HepG2 (cell line): ENCODE measurements around the gene OPRL1. TPM values are rescaled to one million over a fixed set of nuclear protein-coding genes. Genes with fewer than 3 reads are reported as not detected.

Experiments
- ATAD3A ChIP-seq: sonication (generic); formaldehyde crosslinking; IDR thresholded peaks from 2 replicates; pipeline ENCODE4 v1.4.0; 2020; ENCODE audit warnings: missing genetic modification reagents
- BHLHE40 ChIP-seq: IDR thresholded peaks from 2 replicates; pipeline ENCODE4 v1.6.1; 2011; ENCODE audit warnings: low read length, improper control_type of control experiment
- CBX1 ChIP-seq: IDR thresholded peaks from one replicate; pipeline ENCODE4 v1.6.1; 2016; ENCODE audit warnings: antibody characterized with exemption, low read depth
- HES4 ChIP-seq: sonication (generic); formaldehyde crosslinking; IDR thresholded peaks from 2 replicates; pipeline ENCODE4 v1.9.0; 2021; ENCODE audit warnings: mild to moderate bottlenecking, missing genetic modification reagents, borderline replicate concordance
- JARID2 ChIP-seq: sonication (generic); formaldehyde crosslinking; IDR thresholded peaks from 2 replicates; pipeline ENCODE4 v1.8.1; 2023; ENCODE audit warnings: missing genetic modification reagents, inconsistent platforms; ENCODE audit not compliant: insufficient replicate concordance
- NFE2L1 ChIP-seq: sonication (generic); formaldehyde crosslinking; IDR thresholded peaks from 2 replicates; pipeline ENCODE4 v1.4.0; 2020; ENCODE audit warnings: missing genetic modification reagents, mild to moderate bottlenecking, borderline replicate concordance
- PHF21A ChIP-seq: sonication (generic); formaldehyde crosslinking; IDR thresholded peaks from 2 replicates; pipeline ENCODE4 v1.5.0; 2020; ENCODE audit warnings: mild to moderate bottlenecking, missing genetic modification reagents
- PHF5A ChIP-seq: IDR thresholded peaks from one replicate; pipeline ENCODE4 v1.6.1; 2018; ENCODE audit warnings: low read depth, missing genetic modification reagents; ENCODE audit not compliant: unreplicated experiment
- POGZ ChIP-seq: sonication (generic); formaldehyde crosslinking; IDR thresholded peaks from 2 replicates; pipeline ENCODE4 v1.4.0; 2020; ENCODE audit warnings: mild to moderate bottlenecking, missing genetic modification reagents
- RXRB ChIP-seq: IDR thresholded peaks from 2 replicates; pipeline ENCODE4 v1.6.1; 2016; ENCODE audit warnings: borderline replicate concordance, missing genetic modification reagents, missing compliant biosample characterization
- SATB2 ChIP-seq: sonication (generic); formaldehyde crosslinking; IDR thresholded peaks from 2 replicates; pipeline ENCODE4 v1.5.0; 2020; ENCODE audit warnings: missing genetic modification reagents
- SIN3A ChIP-seq: IDR thresholded peaks from 2 replicates; pipeline ENCODE4 v1.6.1; 2011; ENCODE audit warnings: low read depth, mild to moderate bottlenecking, control low read depth, low read length, borderline replicate concordance
- TGIF2 ChIP-seq: IDR thresholded peaks from 2 replicates; pipeline ENCODE4 v1.6.1; 2016; ENCODE audit warnings: control low read depth, missing compliant biosample characterization
- ZC3H13 ChIP-seq: sonication (generic); formaldehyde crosslinking; IDR thresholded peaks from 2 replicates; pipeline ENCODE4 v1.8.1; 2023; ENCODE audit warnings: mild to moderate bottlenecking, missing genetic modification reagents, moderate library complexity
- ZKSCAN1 ChIP-seq: fragments of 150-350 bp; IDR thresholded peaks from 2 replicates; pipeline ENCODE4 v1.6.1; 2014; ENCODE audit warnings: low read length
- ZNF225 ChIP-seq: sonication (generic); formaldehyde crosslinking; IDR thresholded peaks from 2 replicates; pipeline ENCODE4 v1.4.0; 2020; ENCODE audit warnings: mild to moderate bottlenecking, missing genetic modification reagents
- ZNF552 ChIP-seq: sonication (generic); formaldehyde crosslinking; IDR thresholded peaks from 2 replicates; pipeline ENCODE4 v1.9.0; 2022; ENCODE audit warnings: missing genetic modification reagents, mild to moderate bottlenecking, borderline replicate concordance
- ZNF562 ChIP-seq: sonication (generic); formaldehyde crosslinking; IDR thresholded peaks from 2 replicates; pipeline ENCODE4 v1.8.0; 2022; ENCODE audit warnings: missing genetic modification reagents, borderline replicate concordance
- ZNF768 ChIP-seq: sonication (generic); formaldehyde crosslinking; IDR thresholded peaks from 2 replicates; pipeline ENCODE4 v1.4.0; 2020; ENCODE audit warnings: missing genetic modification reagents
- polyA plus RNA-seq, 8 experiments: library from polyadenylated mRNA; depleted of rRNA in 3 of 8; stranded (reverse) in 7 of 8; unstranded in 1 of 8; fragments of >200 nt; fragmentation: Illumina TruSeq in 4 of 8; extraction: Trizol in 4 of 8; gene quantifications; 2 replicates each; pipeline versions ENCODE4 v1.2.1 to v1.2.3, GENCODE V29; 2011 to 2016; ENCODE audit warnings: low read depth in 4 of 8, missing spikeins in 1 of 8, mixed read lengths in 1 of 8; ENCODE audit not compliant: insufficient read depth in 1 of 8
- total RNA-seq, 5 experiments: library from RNA; depleted of rRNA; stranded (reverse); fragments of >200 nt; fragmentation: Illumina TruSeq; extraction: Trizol; gene quantifications; 2 replicates each; pipeline ENCODE4 v1.2.3, GENCODE V29; 2016; ENCODE audit warnings: low read depth in 1 of 5
- TF ChIP-seq, protein P1 (sequence below): sonication (generic); formaldehyde crosslinking; conservative IDR thresholded peaks from 2 replicates; pipeline ENCODE4 v1.4.0; 2020; ENCODE audit warnings: mild to moderate bottlenecking, missing genetic modification reagents, moderate library complexity
- TF ChIP-seq, protein P2 (sequence below): sonication (generic); IDR thresholded peaks from 2 replicates; pipeline ENCODE4 v1.6.1; 2016; ENCODE audit warnings: low read depth, borderline replicate concordance
- TF ChIP-seq, protein P3 (sequence below): IDR thresholded peaks from 2 replicates; pipeline ENCODE4 v1.6.1; 2016; ENCODE audit warnings: missing biosample characterization, missing genetic modification reagents, low read depth
- TF ChIP-seq, protein P4 (sequence below): sonication (generic); formaldehyde crosslinking; IDR thresholded peaks from 2 replicates; pipeline ENCODE4 v1.4.0; 2020; ENCODE audit warnings: missing genetic modification reagents

Gene OPRL1
- total and polyA plus RNA-seq, 2 of the 13 experiments (the other 11 are each of a cell fraction or from before 2014, with no cell fraction given) = 0.35 to 0.71 TPM

DNA sequence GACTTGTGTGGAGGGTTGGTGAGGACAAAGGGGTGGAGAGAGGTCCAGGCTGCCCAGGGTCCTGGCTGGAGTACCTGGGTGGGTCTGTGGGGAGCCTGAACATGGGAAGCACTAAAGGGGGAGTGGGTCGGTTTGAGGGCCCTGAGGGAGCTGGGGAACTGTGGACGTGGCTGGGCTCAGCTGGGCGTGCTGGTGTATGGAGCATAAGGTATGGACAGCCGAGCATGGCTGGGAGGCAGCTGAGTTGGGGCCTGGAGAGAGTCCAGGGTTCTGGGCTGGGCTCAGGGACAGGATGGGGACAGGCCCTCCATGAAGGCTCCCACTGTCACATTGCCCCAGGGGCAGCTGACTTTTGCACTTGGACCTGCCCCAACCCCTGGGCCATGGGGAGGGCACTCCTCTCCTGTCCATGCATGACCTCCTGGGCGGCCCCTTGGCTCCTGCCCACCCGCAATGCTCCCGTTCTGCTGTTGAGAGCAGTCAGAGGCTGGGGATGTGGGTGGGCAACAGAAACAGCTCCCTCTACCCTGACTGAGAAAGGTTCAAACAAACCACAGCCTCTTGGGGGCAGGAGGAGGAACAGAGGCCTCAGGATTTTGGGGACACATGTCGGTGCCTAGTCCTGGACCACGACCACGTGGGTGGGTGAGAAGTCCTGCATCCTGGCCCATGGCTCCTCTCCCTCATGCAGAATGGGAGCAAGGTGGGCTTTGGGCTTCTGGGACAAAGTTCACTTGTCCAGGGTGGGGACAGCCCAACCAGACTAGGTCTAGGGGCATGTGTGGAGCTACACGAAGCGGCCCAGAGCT is 39.4 kb upstream of the OPRL1 start (continued):
- 0 out of 2 replicates have a peak, but pooled peaks have one; percentile 4 for TF ChIP-seq BHLHE40
- TF ChIP-seq HES4 (CRISPR knock-in tag) = no peak; the same call in 1 of the 2 replicates
- 0 out of 2 replicates have a peak, but pooled peaks have one; percentile 23 for TF ChIP-seq PHF21A (CRISPR knock-in tag)
- no peak for TF ChIP-seq JARID2 (CRISPR knock-in tag)
- TF ChIP-seq ZNF552 = 0 out of 2 replicates have a peak, but pooled peaks have one; percentile 47
- TF ChIP-seq PHF5A = no peak
- no peak for TF ChIP-seq CBX1
- peak; percentile 82; the same call in 1 of the 2 replicates for TF ChIP-seq ZC3H13 (CRISPR knock-in tag)
- peak; percentile 61; the same call in 1 of the 2 replicates for TF ChIP-seq ZNF768 (CRISPR knock-in tag)
- TF ChIP-seq RXRB (CRISPR knock-in tag) = peak; percentile 15; the same call in 1 of the 2 replicates
- no peak for TF ChIP-seq SATB2 (CRISPR knock-in tag)
- no peak for TF ChIP-seq ZKSCAN1
- TF ChIP-seq ZNF562 = no peak
- no peak for TF ChIP-seq POGZ (CRISPR knock-in tag)
- TF ChIP-seq, protein P1, sequence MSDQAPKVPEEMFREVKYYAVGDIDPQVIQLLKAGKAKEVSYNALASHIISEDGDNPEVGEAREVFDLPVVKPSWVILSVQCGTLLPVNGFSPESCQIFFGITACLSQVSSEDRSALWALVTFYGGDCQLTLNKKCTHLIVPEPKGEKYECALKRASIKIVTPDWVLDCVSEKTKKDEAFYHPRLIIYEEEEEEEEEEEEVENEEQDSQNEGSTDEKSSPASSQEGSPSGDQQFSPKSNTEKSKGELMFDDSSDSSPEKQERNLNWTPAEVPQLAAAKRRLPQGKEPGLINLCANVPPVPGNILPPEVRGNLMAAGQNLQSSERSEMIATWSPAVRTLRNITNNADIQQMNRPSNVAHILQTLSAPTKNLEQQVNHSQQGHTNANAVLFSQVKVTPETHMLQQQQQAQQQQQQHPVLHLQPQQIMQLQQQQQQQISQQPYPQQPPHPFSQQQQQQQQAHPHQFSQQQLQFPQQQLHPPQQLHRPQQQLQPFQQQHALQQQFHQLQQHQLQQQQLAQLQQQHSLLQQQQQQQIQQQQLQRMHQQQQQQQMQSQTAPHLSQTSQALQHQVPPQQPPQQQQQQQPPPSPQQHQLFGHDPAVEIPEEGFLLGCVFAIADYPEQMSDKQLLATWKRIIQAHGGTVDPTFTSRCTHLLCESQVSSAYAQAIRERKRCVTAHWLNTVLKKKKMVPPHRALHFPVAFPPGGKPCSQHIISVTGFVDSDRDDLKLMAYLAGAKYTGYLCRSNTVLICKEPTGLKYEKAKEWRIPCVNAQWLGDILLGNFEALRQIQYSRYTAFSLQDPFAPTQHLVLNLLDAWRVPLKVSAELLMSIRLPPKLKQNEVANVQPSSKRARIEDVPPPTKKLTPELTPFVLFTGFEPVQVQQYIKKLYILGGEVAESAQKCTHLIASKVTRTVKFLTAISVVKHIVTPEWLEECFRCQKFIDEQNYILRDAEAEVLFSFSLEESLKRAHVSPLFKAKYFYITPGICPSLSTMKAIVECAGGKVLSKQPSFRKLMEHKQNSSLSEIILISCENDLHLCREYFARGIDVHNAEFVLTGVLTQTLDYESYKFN (CRISPR knock-in tag) = peak; percentile 44; the same call in 1 of the 2 replicates
- no peak for TF ChIP-seq TGIF2 (CRISPR knock-in tag)
- TF ChIP-seq, protein P2, sequence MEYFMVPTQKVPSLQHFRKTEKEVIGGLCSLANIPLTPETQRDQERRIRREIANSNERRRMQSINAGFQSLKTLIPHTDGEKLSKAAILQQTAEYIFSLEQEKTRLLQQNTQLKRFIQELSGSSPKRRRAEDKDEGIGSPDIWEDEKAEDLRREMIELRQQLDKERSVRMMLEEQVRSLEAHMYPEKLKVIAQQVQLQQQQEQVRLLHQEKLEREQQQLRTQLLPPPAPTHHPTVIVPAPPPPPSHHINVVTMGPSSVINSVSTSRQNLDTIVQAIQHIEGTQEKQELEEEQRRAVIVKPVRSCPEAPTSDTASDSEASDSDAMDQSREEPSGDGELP = peak; percentile 72; the same call in 1 of the 2 replicates
- TF ChIP-seq, protein P3, sequence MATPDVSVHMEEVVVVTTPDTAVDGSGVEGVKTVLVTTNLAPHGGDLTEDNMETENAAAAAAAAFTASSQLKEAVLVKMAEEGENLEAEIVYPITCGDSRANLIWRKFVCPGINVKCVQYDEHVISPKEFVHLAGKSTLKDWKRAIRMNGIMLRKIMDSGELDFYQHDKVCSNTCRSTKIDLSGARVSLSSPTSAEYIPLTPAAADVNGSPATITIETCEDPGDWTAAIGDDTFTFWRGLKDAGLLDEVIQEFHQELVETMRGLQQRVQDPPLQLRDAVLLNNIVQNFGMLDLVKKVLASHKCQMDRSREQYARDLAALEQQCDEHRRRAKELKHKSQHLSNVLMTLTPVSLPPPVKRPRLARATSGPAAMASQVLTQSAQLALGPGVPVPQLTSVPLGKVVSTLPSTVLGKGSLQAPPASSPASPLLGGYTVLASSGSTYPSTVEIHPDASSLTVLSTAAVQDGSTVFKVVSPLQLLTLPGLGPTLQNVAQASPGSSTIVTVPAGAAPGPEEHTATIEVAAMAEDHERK (CRISPR knock-in tag) = 0 out of 2 replicates have a peak, but pooled peaks have one; percentile 32
- 0 out of 2 replicates have a peak, but pooled peaks have one; percentile 9 for TF ChIP-seq ZNF225 (CRISPR knock-in tag)
- no peak for TF ChIP-seq NFE2L1 (CRISPR knock-in tag)
- peak; percentile 24; the same call in 1 of the 2 replicates for TF ChIP-seq SIN3A
- TF ChIP-seq, protein P4, sequence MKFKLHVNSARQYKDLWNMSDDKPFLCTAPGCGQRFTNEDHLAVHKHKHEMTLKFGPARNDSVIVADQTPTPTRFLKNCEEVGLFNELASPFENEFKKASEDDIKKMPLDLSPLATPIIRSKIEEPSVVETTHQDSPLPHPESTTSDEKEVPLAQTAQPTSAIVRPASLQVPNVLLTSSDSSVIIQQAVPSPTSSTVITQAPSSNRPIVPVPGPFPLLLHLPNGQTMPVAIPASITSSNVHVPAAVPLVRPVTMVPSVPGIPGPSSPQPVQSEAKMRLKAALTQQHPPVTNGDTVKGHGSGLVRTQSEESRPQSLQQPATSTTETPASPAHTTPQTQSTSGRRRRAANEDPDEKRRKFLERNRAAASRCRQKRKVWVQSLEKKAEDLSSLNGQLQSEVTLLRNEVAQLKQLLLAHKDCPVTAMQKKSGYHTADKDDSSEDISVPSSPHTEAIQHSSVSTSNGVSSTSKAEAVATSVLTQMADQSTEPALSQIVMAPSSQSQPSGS (CRISPR knock-in tag) = 0 out of 2 replicates have a peak, but pooled peaks have one; percentile 2
- no peak for TF ChIP-seq ATAD3A (CRISPR knock-in tag)
